HepG2 (cell line): Measurements from ENCODE around the gene CDR2L. TPM values are rescaled to one million over a fixed set of nuclear protein-coding genes. Genes with fewer than 3 reads are reported as not detected.
A peak's percentile ranks its signal among the peaks of the same experiment; 100 is the strongest.

ENCODE experiments used
- CBX5 ChIP-seq: sonication (generic); formaldehyde crosslinking; IDR thresholded peaks from 2 replicates; pipeline ENCODE4 v1.4.0; 2020; ENCODE audit warnings: missing genetic modification reagents, borderline replicate concordance
- CHCHD3 ChIP-seq: sonication (generic); formaldehyde crosslinking; IDR thresholded peaks from 2 replicates; pipeline ENCODE4 v1.8.0; 2022; ENCODE audit warnings: mild to moderate bottlenecking, missing genetic modification reagents, moderate library complexity
- HES4 ChIP-seq: sonication (generic); formaldehyde crosslinking; IDR thresholded peaks from 2 replicates; pipeline ENCODE4 v1.9.0; 2021; ENCODE audit warnings: mild to moderate bottlenecking, missing genetic modification reagents, borderline replicate concordance
- KLF11 ChIP-seq: IDR thresholded peaks from 2 replicates; pipeline ENCODE4 v1.6.1; 2016; ENCODE audit warnings: missing compliant biosample characterization
- KMT2B ChIP-seq: IDR thresholded peaks from 2 replicates; pipeline ENCODE4 v1.6.1; 2016; ENCODE audit warnings: missing genetic modification reagents, missing compliant biosample characterization
- MAFF ChIP-seq: IDR thresholded peaks from 2 replicates; pipeline ENCODE4 v1.6.1; 2011; ENCODE audit warnings: low read depth, low read length, improper control_type of control experiment
- NFE2 ChIP-seq: sonication (generic); formaldehyde crosslinking; IDR thresholded peaks from 2 replicates; pipeline ENCODE4 v1.4.0; 2020; ENCODE audit warnings: missing genetic modification reagents
- RFX5 ChIP-seq: IDR thresholded peaks from 2 replicates; pipeline ENCODE4 v1.6.1; 2011; ENCODE audit warnings: low read depth, low read length, improper control_type of control experiment
- RXRA ChIP-seq: sonication (generic); formaldehyde crosslinking; IDR thresholded peaks from 2 replicates; pipeline ENCODE4 v1.5.1; 2020; ENCODE audit warnings: missing genetic modification reagents
- SP4 ChIP-seq: sonication (generic); formaldehyde crosslinking; IDR thresholded peaks from 2 replicates; pipeline ENCODE4 v1.8.1; 2023; ENCODE audit warnings: mild to moderate bottlenecking, missing genetic modification reagents
- ZMYM2 ChIP-seq: sonication (generic); formaldehyde crosslinking; IDR thresholded peaks from 2 replicates; pipeline ENCODE4 v1.8.0; 2022; ENCODE audit warnings: mild to moderate bottlenecking, missing genetic modification reagents
- ZNF382 ChIP-seq: sonication (generic); formaldehyde crosslinking; IDR thresholded peaks from 2 replicates; pipeline ENCODE4 v1.5.0; 2020; ENCODE audit warnings: missing genetic modification reagents, mild to moderate bottlenecking, borderline replicate concordance
- ZNF441 ChIP-seq: sonication (generic); formaldehyde crosslinking; IDR thresholded peaks from 2 replicates; pipeline ENCODE4 v1.7.0; 2021; ENCODE audit warnings: missing genetic modification reagents, borderline replicate concordance
- ZNF530 ChIP-seq: sonication (generic); formaldehyde crosslinking; IDR thresholded peaks from 2 replicates; pipeline ENCODE4 v1.5.0; 2020; ENCODE audit warnings: low read depth, mild to moderate bottlenecking, missing genetic modification reagents
- ZNF567 ChIP-seq: sonication (generic); formaldehyde crosslinking; IDR thresholded peaks from 2 replicates; pipeline ENCODE4 v1.8.1; 2023; ENCODE audit warnings: mild to moderate bottlenecking, missing genetic modification reagents, borderline replicate concordance
- polyA plus RNA-seq, 8 experiments: library from polyadenylated mRNA; depleted of rRNA in 3 of 8; stranded (reverse) in 7 of 8; unstranded in 1 of 8; fragments of >200 nt; fragmentation: Illumina TruSeq in 4 of 8; extraction: Trizol in 4 of 8; gene quantifications; 2 replicates each; pipeline versions ENCODE4 v1.2.1 to v1.2.3, GENCODE V29; 2011 to 2016; ENCODE audit warnings: low read depth in 4 of 8, missing spikeins in 1 of 8, mixed read lengths in 1 of 8; ENCODE audit not compliant: insufficient read depth in 1 of 8
- total RNA-seq, 5 experiments: library from RNA; depleted of rRNA; stranded (reverse); fragments of >200 nt; fragmentation: Illumina TruSeq; extraction: Trizol; gene quantifications; 2 replicates each; pipeline ENCODE4 v1.2.3, GENCODE V29; 2016; ENCODE audit warnings: low read depth in 1 of 5
- TF ChIP-seq, protein P1 (sequence below): sonication (generic); formaldehyde crosslinking; IDR thresholded peaks from 2 replicates; pipeline ENCODE4 v1.4.0; 2020; ENCODE audit warnings: missing genetic modification reagents
- TF ChIP-seq, protein P2 (sequence below): IDR thresholded peaks from 2 replicates; pipeline ENCODE4 v1.6.1; 2018; ENCODE audit warnings: missing genetic modification reagents
- TF ChIP-seq, protein P3 (sequence below): sonication (generic); formaldehyde crosslinking; IDR thresholded peaks from 2 replicates; pipeline ENCODE4 v1.9.0; 2021; ENCODE audit warnings: missing genetic modification reagents, mild to moderate bottlenecking, borderline replicate concordance
- TF ChIP-seq, protein P4 (sequence below): sonication (generic); formaldehyde crosslinking; IDR thresholded peaks from 2 replicates; pipeline ENCODE4 v1.4.0; 2020; ENCODE audit warnings: missing genetic modification reagents, borderline replicate concordance

Gene CDR2L
- total and polyA plus RNA-seq, 2 of the 13 experiments (the other 11 are each of a cell fraction or from before 2014, with no cell fraction given), result 1.9 to 2.1 TPM

DNA sequence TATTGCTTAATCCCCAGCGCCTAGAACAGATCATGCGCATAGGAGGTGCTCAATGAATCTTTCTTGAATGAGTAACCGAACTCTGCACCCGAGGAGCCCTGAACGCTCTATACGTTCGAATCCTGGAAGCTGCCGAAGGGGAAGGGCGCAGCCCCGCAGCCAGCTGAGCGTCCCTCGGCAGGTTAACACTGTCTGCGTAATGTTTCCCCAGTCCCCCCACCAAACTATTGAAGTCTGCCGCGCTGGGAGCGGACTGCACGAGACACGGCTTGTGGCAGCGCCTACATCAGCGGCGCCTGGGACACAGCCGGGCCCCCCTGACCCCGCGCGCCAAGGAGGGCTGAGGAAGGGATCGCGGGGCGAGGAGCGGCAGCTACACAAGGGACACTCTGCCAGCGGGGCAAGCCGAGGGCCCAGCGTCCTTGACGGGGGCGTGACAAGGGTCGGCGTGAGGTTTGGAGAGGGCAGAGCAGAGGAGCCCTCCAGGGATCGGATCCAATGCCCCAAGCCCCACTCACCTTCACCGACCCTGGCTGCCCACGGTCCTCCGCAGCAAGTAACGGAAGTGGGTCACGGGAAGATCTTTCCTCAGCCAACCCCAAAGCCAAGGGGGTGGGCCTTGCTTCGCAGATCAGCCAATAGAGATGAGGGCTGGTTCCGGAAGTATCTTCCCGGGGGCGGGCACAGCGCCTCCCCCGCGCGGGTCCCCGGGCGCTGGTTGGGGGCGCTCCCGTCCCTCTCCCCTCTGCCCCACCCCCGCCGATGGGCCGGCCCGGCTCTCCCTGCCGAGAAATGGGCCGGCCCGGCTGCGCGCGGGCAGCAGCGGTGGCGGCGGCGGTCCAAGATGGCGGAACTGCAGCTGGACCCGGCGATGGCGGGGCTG lies 59.2 kb downstream of the CDR2L start, which contains the start of the genes ATP5PD and KCTD2 (continued):
- TF ChIP-seq, protein P1, sequence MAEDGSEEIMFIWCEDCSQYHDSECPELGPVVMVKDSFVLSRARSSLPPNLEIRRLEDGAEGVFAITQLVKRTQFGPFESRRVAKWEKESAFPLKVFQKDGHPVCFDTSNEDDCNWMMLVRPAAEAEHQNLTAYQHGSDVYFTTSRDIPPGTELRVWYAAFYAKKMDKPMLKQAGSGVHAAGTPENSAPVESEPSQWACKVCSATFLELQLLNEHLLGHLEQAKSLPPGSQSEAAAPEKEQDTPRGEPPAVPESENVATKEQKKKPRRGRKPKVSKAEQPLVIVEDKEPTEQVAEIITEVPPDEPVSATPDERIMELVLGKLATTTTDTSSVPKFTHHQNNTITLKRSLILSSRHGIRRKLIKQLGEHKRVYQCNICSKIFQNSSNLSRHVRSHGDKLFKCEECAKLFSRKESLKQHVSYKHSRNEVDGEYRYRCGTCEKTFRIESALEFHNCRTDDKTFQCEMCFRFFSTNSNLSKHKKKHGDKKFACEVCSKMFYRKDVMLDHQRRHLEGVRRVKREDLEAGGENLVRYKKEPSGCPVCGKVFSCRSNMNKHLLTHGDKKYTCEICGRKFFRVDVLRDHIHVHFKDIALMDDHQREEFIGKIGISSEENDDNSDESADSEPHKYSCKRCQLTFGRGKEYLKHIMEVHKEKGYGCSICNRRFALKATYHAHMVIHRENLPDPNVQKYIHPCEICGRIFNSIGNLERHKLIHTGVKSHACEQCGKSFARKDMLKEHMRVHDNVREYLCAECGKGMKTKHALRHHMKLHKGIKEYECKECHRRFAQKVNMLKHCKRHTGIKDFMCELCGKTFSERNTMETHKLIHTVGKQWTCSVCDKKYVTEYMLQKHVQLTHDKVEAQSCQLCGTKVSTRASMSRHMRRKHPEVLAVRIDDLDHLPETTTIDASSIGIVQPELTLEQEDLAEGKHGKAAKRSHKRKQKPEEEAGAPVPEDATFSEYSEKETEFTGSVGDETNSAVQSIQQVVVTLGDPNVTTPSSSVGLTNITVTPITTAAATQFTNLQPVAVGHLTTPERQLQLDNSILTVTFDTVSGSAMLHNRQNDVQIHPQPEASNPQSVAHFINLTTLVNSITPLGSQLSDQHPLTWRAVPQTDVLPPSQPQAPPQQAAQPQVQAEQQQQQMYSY (CRISPR knock-in tag), result no peak; the same call in 1 of the 2 replicates
- TF ChIP-seq CHCHD3 (CRISPR knock-in tag) (peak; percentile 84), ZNF382 (CRISPR knock-in tag) (no peak), RFX5 (peak; percentile 34; the same call in 1 of the 2 replicates), SP4 (peak; percentile 95), NFE2 (CRISPR knock-in tag) (no peak), CBX5 (CRISPR knock-in tag) (no peak; the same call in 1 of the 2 replicates), HES4 (peak; percentile 94), ZNF567 (CRISPR knock-in tag) (no peak), KLF11 (CRISPR knock-in tag) (peak; percentile 88; the same call in 1 of the 2 replicates), MAFF (no peak), RXRA (CRISPR knock-in tag) (peak; percentile 89), ZNF441 (CRISPR knock-in tag) (peak; percentile 88; the same call in 1 of the 2 replicates), ZNF530 (CRISPR knock-in tag) (no peak), KMT2B (peak; percentile 80), ZMYM2 (CRISPR knock-in tag) (0 out of 2 replicates have a peak, but pooled peaks have one; percentile 14)
- TF ChIP-seq, protein P2, sequence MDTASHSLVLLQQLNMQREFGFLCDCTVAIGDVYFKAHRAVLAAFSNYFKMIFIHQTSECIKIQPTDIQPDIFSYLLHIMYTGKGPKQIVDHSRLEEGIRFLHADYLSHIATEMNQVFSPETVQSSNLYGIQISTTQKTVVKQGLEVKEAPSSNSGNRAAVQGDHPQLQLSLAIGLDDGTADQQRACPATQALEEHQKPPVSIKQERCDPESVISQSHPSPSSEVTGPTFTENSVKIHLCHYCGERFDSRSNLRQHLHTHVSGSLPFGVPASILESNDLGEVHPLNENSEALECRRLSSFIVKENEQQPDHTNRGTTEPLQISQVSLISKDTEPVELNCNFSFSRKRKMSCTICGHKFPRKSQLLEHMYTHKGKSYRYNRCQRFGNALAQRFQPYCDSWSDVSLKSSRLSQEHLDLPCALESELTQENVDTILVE, result peak; percentile 66; the same call in 1 of the 2 replicates
- TF ChIP-seq, protein P3, sequence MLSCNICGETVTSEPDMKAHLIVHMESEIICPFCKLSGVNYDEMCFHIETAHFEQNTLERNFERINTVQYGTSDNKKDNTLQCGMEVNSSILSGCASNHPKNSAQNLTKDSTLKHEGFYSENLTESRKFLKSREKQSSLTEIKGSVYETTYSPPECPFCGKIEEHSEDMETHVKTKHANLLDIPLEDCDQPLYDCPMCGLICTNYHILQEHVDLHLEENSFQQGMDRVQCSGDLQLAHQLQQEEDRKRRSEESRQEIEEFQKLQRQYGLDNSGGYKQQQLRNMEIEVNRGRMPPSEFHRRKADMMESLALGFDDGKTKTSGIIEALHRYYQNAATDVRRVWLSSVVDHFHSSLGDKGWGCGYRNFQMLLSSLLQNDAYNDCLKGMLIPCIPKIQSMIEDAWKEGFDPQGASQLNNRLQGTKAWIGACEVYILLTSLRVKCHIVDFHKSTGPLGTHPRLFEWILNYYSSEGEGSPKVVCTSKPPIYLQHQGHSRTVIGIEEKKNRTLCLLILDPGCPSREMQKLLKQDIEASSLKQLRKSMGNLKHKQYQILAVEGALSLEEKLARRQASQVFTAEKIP (CRISPR knock-in tag), result no peak
- TF ChIP-seq, protein P4, sequence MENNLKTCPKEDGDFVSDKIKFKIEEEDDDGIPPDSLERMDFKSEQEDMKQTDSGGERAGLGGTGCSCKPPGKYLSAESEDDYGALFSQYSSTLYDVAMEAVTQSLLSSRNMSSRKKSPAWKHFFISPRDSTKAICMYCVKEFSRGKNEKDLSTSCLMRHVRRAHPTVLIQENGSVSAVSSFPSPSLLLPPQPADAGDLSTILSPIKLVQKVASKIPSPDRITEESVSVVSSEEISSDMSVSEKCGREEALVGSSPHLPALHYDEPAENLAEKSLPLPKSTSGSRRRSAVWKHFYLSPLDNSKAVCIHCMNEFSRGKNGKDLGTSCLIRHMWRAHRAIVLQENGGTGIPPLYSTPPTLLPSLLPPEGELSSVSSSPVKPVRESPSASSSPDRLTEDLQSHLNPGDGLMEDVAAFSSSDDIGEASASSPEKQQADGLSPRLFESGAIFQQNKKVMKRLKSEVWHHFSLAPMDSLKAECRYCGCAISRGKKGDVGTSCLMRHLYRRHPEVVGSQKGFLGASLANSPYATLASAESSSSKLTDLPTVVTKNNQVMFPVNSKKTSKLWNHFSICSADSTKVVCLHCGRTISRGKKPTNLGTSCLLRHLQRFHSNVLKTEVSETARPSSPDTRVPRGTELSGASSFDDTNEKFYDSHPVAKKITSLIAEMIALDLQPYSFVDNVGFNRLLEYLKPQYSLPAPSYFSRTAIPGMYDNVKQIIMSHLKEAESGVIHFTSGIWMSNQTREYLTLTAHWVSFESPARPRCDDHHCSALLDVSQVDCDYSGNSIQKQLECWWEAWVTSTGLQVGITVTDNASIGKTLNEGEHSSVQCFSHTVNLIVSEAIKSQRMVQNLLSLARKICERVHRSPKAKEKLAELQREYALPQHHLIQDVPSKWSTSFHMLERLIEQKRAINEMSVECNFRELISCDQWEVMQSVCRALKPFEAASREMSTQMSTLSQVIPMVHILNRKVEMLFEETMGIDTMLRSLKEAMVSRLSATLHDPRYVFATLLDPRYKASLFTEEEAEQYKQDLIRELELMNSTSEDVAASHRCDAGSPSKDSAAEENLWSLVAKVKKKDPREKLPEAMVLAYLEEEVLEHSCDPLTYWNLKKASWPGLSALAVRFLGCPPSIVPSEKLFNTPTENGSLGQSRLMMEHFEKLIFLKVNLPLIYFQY, result peak; percentile 99
